HepG2 (cell line): ENCODE results near the gene CHRD. TPM values are rescaled to one million over a fixed set of nuclear protein-coding genes. Genes with fewer than 3 reads are reported as not detected.
A peak's percentile ranks its signal among the peaks of the same experiment; 100 is the strongest.

Experiments used
- CC2D1A ChIP-seq: sonication (generic); formaldehyde crosslinking; IDR thresholded peaks from 2 replicates; pipeline ENCODE4 v1.8.1; 2023; ENCODE audit warnings: mild to moderate bottlenecking, missing genetic modification reagents
- DR1 ChIP-seq: sonication (generic); formaldehyde crosslinking; IDR thresholded peaks from 2 replicates; pipeline ENCODE4 v1.8.0; 2021; ENCODE audit warnings: mild to moderate bottlenecking, missing genetic modification reagents, inconsistent platforms
- ETS1 ChIP-seq: sonication (generic); formaldehyde crosslinking; IDR thresholded peaks from 2 replicates; pipeline ENCODE4 v1.4.0; 2020; ENCODE audit warnings: missing genetic modification reagents
- FOXC1 ChIP-seq: sonication (generic); formaldehyde crosslinking; IDR thresholded peaks from 2 replicates; pipeline ENCODE4 v1.8.0; 2022; ENCODE audit warnings: mild to moderate bottlenecking, missing genetic modification reagents, borderline replicate concordance
- HDAC1 ChIP-seq: sonication (generic); formaldehyde crosslinking; IDR thresholded peaks from 2 replicates; pipeline ENCODE4 v1.5.1; 2020; ENCODE audit warnings: mild to moderate bottlenecking, missing genetic modification reagents
- ISX ChIP-seq: sonication (generic); formaldehyde crosslinking; conservative IDR thresholded peaks from 2 replicates; pipeline ENCODE4 v1.5.0; 2020; ENCODE audit warnings: missing genetic modification reagents
- KDM5A ChIP-seq: fragments of 200-600 bp; sonication (generic); IDR thresholded peaks from 2 replicates; pipeline ENCODE4 v1.7.0; 2018; ENCODE audit warnings: antibody characterized with exemption, mild to moderate bottlenecking, low read length, borderline replicate concordance
- MAF1 ChIP-seq: sonication (generic); formaldehyde crosslinking; IDR thresholded peaks from 2 replicates; pipeline ENCODE4 v1.5.0; 2020; ENCODE audit warnings: missing genetic modification reagents, borderline replicate concordance
- MXD3 ChIP-seq: IDR thresholded peaks from 2 replicates; pipeline ENCODE4 v1.6.1; 2016; ENCODE audit warnings: mild to moderate bottlenecking, missing biosample characterization, missing genetic modification reagents
- NCOA2 ChIP-seq: sonication (generic); formaldehyde crosslinking; IDR thresholded peaks from 2 replicates; pipeline ENCODE4 v1.8.0; 2022; ENCODE audit warnings: inconsistent platforms
- PHF8 ChIP-seq: sonication (generic); formaldehyde crosslinking; IDR thresholded peaks from 2 replicates; pipeline ENCODE4 v1.5.0; 2020; ENCODE audit warnings: missing genetic modification reagents
- REL ChIP-seq: sonication (generic); formaldehyde crosslinking; conservative IDR thresholded peaks from 2 replicates; pipeline ENCODE4 v1.8.0; 2022; ENCODE audit warnings: mild to moderate bottlenecking, missing genetic modification reagents, moderate library complexity
- SALL1 ChIP-seq: sonication (generic); formaldehyde crosslinking; IDR thresholded peaks from 2 replicates; pipeline ENCODE4 v1.8.0; 2022; ENCODE audit warnings: mild to moderate bottlenecking, missing genetic modification reagents
- SALL2 ChIP-seq: sonication (generic); formaldehyde crosslinking; IDR thresholded peaks from 2 replicates; pipeline ENCODE4 v1.8.1; 2023; ENCODE audit warnings: mild to moderate bottlenecking, missing genetic modification reagents, inconsistent platforms
- SAP130 ChIP-seq: IDR thresholded peaks from 2 replicates; pipeline ENCODE4 v1.6.1; 2016; ENCODE audit warnings: low read depth
- SRSF1 ChIP-seq: fragments of 200-400 bp; formaldehyde crosslinking; optimal IDR thresholded peaks from 2 replicates; pipeline ENCODE3; 2017; ENCODE audit warnings: mild to moderate bottlenecking, low read depth, low read length, moderate library complexity
- U2AF1 ChIP-seq: fragments of 200-400 bp; formaldehyde crosslinking; optimal IDR thresholded peaks from 2 replicates; pipeline ENCODE3; 2017; ENCODE audit warnings: mild to moderate bottlenecking, low read depth, low read length
- ZC3H13 ChIP-seq: sonication (generic); formaldehyde crosslinking; IDR thresholded peaks from 2 replicates; pipeline ENCODE4 v1.8.1; 2023; ENCODE audit warnings: mild to moderate bottlenecking, missing genetic modification reagents, moderate library complexity
- ZFP82 ChIP-seq: sonication (generic); formaldehyde crosslinking; IDR thresholded peaks from 2 replicates; pipeline ENCODE4 v1.5.1; 2020; ENCODE audit warnings: mild to moderate bottlenecking, missing genetic modification reagents, borderline replicate concordance
- ZFX ChIP-seq: sonication (generic); formaldehyde crosslinking; IDR thresholded peaks from 2 replicates; pipeline ENCODE4 v1.4.0; 2020; ENCODE audit warnings: mild to moderate bottlenecking, low read depth, missing genetic modification reagents, moderate library complexity
- ZNF274 ChIP-seq: sonication (generic); formaldehyde crosslinking; IDR thresholded peaks from 2 replicates; pipeline ENCODE4 v1.5.1; 2020; ENCODE audit warnings: mild to moderate bottlenecking, missing genetic modification reagents
- ZNF550 ChIP-seq: sonication (generic); formaldehyde crosslinking; IDR thresholded peaks from 2 replicates; pipeline ENCODE4 v1.4.0; 2020; ENCODE audit warnings: mild to moderate bottlenecking, missing genetic modification reagents, borderline replicate concordance
- ZNF639 ChIP-seq: conservative IDR thresholded peaks from 2 replicates; pipeline ENCODE4 v1.6.1; 2018; ENCODE audit warnings: missing genetic modification reagents
- ZSCAN9 ChIP-seq: IDR thresholded peaks from 2 replicates; pipeline ENCODE4 v1.6.1; 2016; ENCODE audit warnings: borderline replicate concordance
- polyA plus RNA-seq, 8 experiments: library from polyadenylated mRNA; depleted of rRNA in 3 of 8; stranded (reverse) in 7 of 8; unstranded in 1 of 8; fragments of >200 nt; fragmentation: Illumina TruSeq in 4 of 8; extraction: Trizol in 4 of 8; gene quantifications; 2 replicates each; pipeline versions ENCODE4 v1.2.1 to v1.2.3, GENCODE V29; 2011 to 2016; ENCODE audit warnings: low read depth in 4 of 8, missing spikeins in 1 of 8, mixed read lengths in 1 of 8; ENCODE audit not compliant: insufficient read depth in 1 of 8
- total RNA-seq, 5 experiments: library from RNA; depleted of rRNA; stranded (reverse); fragments of >200 nt; fragmentation: Illumina TruSeq; extraction: Trizol; gene quantifications; 2 replicates each; pipeline ENCODE4 v1.2.3, GENCODE V29; 2016; ENCODE audit warnings: low read depth in 1 of 5
- TF ChIP-seq, protein P1 (sequence below): sonication (generic); formaldehyde crosslinking; IDR thresholded peaks from 2 replicates; pipeline ENCODE4 v1.4.0; 2020; ENCODE audit warnings: mild to moderate bottlenecking, missing genetic modification reagents

CHRD gene
- total and polyA plus RNA-seq, 2 of the 13 experiments (the other 11 are each of a cell fraction or from before 2014, with no cell fraction given): 22.2 to 35.2 TPM

DNA sequence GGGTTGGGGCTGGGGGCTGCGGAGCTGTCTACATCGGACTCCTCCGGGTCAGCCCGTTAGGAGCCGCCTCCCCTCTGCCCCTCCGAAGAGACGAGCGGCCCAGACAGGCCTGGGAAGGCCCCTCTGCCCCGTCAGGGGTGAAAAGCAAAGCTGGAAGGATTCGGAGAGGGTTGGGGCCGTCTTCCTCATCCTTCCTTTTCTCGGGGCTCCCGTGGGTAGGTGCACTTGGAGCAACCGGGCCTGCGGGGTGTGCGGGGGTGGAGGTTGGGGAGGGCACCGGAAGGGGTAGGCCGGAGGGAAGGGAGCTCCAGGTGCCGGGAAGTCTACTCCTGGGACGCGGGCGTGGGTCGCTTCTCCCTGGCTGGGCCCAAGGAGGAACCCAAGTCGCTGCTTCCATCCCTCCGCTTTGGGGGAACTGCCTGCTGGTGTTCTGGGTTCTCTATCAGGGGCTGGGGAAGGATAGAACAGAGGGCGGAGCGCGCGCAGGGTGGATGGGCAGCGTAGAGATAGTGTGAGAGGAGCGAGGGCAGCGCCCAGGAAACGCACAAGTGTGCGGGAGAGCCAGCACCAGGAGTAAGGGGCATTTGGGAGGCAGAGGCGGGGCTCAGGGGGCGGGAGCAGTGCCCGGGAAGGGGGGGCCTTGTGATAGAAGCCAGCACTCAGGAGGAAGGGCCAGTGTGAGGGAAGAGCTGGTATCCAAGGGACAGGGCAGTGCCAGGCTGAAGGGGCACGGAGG is 17.8 kb upstream of the CHRD start (continued):
- TF ChIP-seq ZC3H13 (CRISPR knock-in tag) (peak; percentile 40; the same call in 1 of the 2 replicates), ZFX (CRISPR knock-in tag) (peak; percentile 52), ETS1 (CRISPR knock-in tag) (peak; percentile 54; the same call in 1 of the 2 replicates), FOXC1 (CRISPR knock-in tag) (0 out of 2 replicates have a peak, but pooled peaks have one; percentile 40), PHF8 (CRISPR knock-in tag) (peak; percentile 37; the same call in 1 of the 2 replicates), SALL1 (CRISPR knock-in tag) (no peak), ZNF550 (no peak), ZNF639 (CRISPR knock-in tag) (0 out of 2 replicates have a peak, but pooled peaks have one; percentile 1), ZSCAN9 (CRISPR knock-in tag) (no peak; the same call in 1 of the 2 replicates), KDM5A (0 out of 2 replicates have a peak, but pooled peaks have one; percentile 53), ZFP82 (CRISPR knock-in tag) (peak; percentile 10; the same call in 1 of the 2 replicates), MAF1 (CRISPR knock-in tag) (0 out of 2 replicates have a peak, but pooled peaks have one; percentile 38), MXD3 (CRISPR knock-in tag) (0 out of 2 replicates have a peak, but pooled peaks have one; percentile 5), HDAC1 (no peak), SAP130 (CRISPR knock-in tag) (no peak), ZNF274 (CRISPR knock-in tag) (peak; percentile 79; the same call in 1 of the 2 replicates), DR1 (CRISPR knock-in tag) (peak; percentile 5), U2AF1 (no peak), CC2D1A (CRISPR knock-in tag) (no peak), REL (CRISPR knock-in tag) (peak; percentile 89; the same call in 1 of the 2 replicates), NCOA2 (CRISPR knock-in tag) (no peak), ISX (CRISPR knock-in tag) (no peak), SRSF1 (peak; percentile 80), SALL2 (CRISPR knock-in tag) (peak; percentile 63; the same call in 1 of the 2 replicates)
- TF ChIP-seq, protein P1, sequence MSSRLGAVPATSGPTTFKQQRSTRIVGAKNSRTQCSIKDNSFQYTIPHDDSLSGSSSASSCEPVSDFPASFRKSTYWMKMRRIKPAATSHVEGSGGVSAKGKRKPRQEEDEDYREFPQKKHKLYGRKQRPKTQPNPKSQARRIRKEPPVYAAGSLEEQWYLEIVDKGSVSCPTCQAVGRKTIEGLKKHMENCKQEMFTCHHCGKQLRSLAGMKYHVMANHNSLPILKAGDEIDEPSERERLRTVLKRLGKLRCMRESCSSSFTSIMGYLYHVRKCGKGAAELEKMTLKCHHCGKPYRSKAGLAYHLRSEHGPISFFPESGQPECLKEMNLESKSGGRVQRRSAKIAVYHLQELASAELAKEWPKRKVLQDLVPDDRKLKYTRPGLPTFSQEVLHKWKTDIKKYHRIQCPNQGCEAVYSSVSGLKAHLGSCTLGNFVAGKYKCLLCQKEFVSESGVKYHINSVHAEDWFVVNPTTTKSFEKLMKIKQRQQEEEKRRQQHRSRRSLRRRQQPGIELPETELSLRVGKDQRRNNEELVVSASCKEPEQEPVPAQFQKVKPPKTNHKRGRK (CRISPR knock-in tag): no peak
